ENCODE results near the gene GAREM1. TPM values are rescaled to one million over a fixed set of nuclear protein-coding genes. Genes with fewer than 3 reads are reported as not detected.
A peak's percentile ranks its signal among the peaks of the same experiment; 100 is the strongest.

The GAREM1 gene
- total RNA-seq, 1 donor from 2014 or later: 8.6 TPM

GRCh38 chr18:32274307-32274706 is 196.4 kb downstream of the GAREM1 start:
- no peak for DNase-seq
- H3K27ac ChIP-seq (replicated peaks): no peak overlapping the region
- no peak for TF ChIP-seq CTCF (IDR thresholded peaks at IDR 0.05; ENCODE audit: borderline replicate concordance)
- H3K4me3 ChIP-seq: no peak overlapping the region
- H3K4me1 ChIP-seq: peaks cover 18% of the 10 kb centered on the region
- no peaks in the 10 kb centered on the region for H3K9me3 ChIP-seq (replicated peaks)
- intact Hi-C loops (cut with micrococcal nuclease): loop anchor here (5.0 to 10.0 kb wide), 3 partner anchors 110 to 278 kb away; partner anchors contain the start of gene GAREM1
- H3K27me3 ChIP-seq (ENCODE audit: low read depth): no peaks in the 10 kb centered on the region
- H3K36me3 ChIP-seq: peaks cover 4% of the 10 kb centered on the region

- DNase-seq: no peak
- TF ChIP-seq CTCF (IDR thresholded peaks at IDR 0.05; ENCODE audit: borderline replicate concordance): peak; percentile 74
- H3K4me3 ChIP-seq: no peak overlapping the region
- peaks cover 10% of the 10 kb centered on the region for H3K4me1 ChIP-seq
- no peaks in the 10 kb centered on the region for H3K27me3 ChIP-seq (ENCODE audit: low read depth)
- H3K36me3 ChIP-seq: peaks cover 21% of the 10 kb centered on the region
- intact Hi-C loops (cut with micrococcal nuclease): loop anchor here (5.0 to 10.0 kb wide), 3 partner anchors 107 to 281 kb away; partner anchors contain the start of gene GAREM1
- H3K27ac ChIP-seq (replicated peaks): no peak overlapping the region
- no peaks in the 10 kb centered on the region for H3K9me3 ChIP-seq (replicated peaks)
These were observed 198.9 kb downstream of the GAREM1 start for GRCh38 chr18:32271672-32272208.

- peaks cover 21% of the 10 kb centered on the region for H3K36me3 ChIP-seq
- no peak for TF ChIP-seq CTCF (IDR thresholded peaks at IDR 0.05; ENCODE audit: borderline replicate concordance)
- DNase-seq: no peak
- no peak overlapping the region for H3K27ac ChIP-seq (replicated peaks)
- H3K4me3 ChIP-seq: no peak overlapping the region
- no peaks in the 10 kb centered on the region for H3K27me3 ChIP-seq (ENCODE audit: low read depth)
- intact Hi-C loops (cut with micrococcal nuclease): loop anchor here (5.0 to 10.0 kb wide), 3 partner anchors 106 to 282 kb away; partner anchors contain the start of gene GAREM1
- no peaks in the 10 kb centered on the region for H3K9me3 ChIP-seq (replicated peaks)
- peaks cover 8% of the 10 kb centered on the region for H3K4me1 ChIP-seq
These were observed 200.3 kb downstream of the GAREM1 start for GRCh38 chr18:32270341-32270740.

- Histone ChIP-seq H3K36me3 (peaks cover 21% of the 10 kb centered on the region), H3K9me3 (replicated peaks) (no peaks in the 10 kb centered on the region), H3K27ac (replicated peaks) (no peak overlapping the region), H3K4me1 (peaks cover 8% of the 10 kb centered on the region), H3K27me3 (ENCODE audit: low read depth) (no peaks in the 10 kb centered on the region), H3K4me3 (no peak overlapping the region)
- DNase-seq: no peak
- no peak for TF ChIP-seq CTCF (IDR thresholded peaks at IDR 0.05; ENCODE audit: borderline replicate concordance)
- intact Hi-C loops (cut with micrococcal nuclease): no loop called here
These were observed 203.2 kb downstream of the GAREM1 start for GRCh38 chr18:32267463-32267862.

GRCh38 chr18:32264401-32264800 is 206.3 kb downstream of the GAREM1 start:
- Histone ChIP-seq H3K36me3 (peaks cover 18% of the 10 kb centered on the region), H3K27ac (replicated peaks) (no peak overlapping the region), H3K4me3 (no peak overlapping the region), H3K4me1 (no peaks in the 10 kb centered on the region), H3K9me3 (replicated peaks) (no peaks in the 10 kb centered on the region), H3K27me3 (ENCODE audit: low read depth) (no peaks in the 10 kb centered on the region)
- TF ChIP-seq CTCF (IDR thresholded peaks at IDR 0.05; ENCODE audit: borderline replicate concordance): no peak
- intact Hi-C loops (cut with micrococcal nuclease): no loop called here
- DNase-seq: no peak

Measured in left ventricle myocardium inferior (tissue), 1 donor.